NCI-H2227 (cell line): ENCODE data around the gene EFCC1.

Experiments
- DNase-seq: peaks from one replicate; lab custom pipeline; 2025; ENCODE audit not compliant: unreplicated experiment; lab: John Stamatoyannopoulos, UW

EFCC1 gene, protein sequence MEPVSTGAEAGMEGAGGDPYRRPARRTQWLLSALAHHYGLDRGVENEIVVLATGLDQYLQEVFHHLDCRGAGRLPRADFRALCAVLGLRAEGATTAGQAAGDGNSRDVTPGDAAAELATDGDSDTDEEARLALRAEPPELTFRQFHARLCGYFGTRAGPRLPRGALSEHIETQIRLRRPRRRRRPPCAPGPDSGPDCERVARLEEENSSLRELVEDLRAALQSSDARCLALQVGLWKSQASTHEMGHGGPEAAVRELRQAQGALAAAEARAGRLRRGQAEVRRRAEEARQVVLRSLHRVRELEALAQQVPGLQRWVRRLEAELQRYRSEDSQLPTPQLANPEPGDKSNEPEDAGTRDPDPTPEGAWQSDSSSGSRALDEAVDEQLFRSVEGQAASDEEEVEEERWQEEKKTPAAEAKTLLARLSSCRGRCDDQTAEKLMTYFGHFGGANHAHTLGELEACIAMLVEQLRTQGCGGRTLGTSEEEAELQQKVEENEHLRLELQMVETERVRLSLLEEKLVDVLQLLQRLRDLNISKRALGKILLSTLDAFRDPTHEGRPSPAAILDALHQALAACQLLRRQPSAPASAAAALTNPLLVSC

DNA sequence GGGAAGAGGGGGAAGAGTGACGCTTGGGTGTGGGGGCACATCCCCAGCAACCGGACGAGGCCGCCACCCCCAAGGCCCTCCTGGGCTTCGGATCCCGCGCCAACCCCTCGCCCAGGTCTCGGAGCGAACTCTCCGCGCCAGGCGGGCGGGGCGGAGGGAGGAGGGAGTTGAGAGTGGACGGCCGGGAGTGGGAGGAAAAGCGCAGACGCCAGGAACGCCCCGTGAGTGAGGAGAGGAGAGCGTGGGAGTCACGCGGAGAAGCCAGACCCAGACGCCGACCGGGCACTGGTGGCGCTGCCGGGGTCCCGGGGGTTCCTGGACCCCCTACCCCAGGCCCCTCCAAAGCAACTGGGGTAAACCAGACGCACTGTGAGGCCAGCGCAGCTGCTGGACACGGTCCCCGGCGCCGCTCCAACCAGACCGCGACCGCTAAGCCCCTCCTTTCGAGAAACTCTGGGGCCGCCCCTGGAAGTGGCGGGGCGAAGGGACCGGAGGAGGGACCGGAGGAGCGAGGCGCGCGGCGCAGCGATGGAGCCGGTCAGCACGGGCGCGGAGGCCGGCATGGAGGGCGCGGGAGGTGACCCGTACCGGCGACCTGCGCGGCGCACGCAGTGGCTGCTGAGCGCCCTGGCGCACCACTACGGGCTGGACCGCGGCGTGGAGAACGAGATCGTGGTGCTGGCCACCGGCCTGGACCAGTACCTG lies at the start of gene EFCC1:
Gene EFCC1, plus strand, starts transcription at position 204 of the 705 bp plus-strand sequence. Its CDS starts 325 bp downstream, at position 529.
- DNase-seq = peak; percentile 61

DNA sequence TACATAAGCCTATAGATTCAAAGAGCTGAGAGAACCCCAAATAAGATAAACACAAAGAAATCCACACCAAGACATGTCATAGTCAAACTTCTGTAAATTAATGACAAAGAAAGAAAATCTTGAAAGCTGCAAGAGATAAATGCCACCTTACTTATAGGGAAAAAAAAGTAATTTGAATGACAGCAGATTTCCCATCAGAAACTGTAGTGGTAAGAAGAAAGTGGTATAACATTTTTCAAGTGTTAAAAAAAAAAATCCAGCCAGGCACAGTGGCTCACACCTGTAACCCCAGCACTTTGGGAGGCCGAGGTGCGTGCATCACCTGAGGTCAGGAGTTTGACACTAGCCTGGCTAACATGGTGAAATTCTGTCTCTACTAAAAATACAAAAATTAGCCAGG lies 44.7 kb upstream of the EFCC1 start:
- DNase-seq = no peak

DNA sequence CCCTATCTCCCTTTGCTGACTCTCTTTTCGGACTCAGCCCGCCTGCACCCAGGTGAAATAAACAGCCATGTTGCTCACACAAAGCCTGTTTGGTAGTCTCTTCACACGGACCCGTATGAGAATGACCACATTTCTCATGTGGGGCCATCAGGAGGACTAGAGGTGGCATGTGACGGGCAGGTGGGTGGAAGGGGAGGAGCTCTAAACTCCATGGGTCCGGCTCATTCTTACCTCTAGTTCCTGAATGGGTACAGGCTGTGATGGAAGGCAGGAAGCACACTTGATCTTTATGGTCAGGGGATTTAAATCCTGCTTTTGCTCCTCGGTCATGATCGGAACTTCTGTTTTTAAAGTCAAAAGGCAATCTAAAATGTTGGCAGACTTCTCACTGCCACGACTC lies 35.8 kb upstream of the EFCC1 start:
- DNase-seq = no peak

DNA sequence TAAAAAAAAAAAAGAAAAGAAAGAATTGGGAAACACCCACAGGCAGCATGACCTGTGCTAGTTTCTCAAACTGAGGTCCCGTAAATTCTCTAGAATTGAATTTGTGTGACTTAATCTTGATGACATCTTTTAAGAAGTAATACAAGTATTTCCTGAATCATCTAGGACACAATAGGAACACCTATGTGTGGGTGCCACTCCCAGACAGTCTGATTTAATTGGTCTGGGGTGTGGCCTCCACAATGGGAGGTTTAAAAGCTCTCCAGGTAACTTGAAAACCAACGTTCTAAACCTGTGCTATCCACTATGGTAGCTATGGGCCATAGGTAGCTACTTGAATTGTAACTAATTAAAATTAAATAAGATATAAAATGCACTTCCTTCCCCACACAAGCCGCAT lies 35.3 kb upstream of the EFCC1 start:
- no peak for DNase-seq

DNA sequence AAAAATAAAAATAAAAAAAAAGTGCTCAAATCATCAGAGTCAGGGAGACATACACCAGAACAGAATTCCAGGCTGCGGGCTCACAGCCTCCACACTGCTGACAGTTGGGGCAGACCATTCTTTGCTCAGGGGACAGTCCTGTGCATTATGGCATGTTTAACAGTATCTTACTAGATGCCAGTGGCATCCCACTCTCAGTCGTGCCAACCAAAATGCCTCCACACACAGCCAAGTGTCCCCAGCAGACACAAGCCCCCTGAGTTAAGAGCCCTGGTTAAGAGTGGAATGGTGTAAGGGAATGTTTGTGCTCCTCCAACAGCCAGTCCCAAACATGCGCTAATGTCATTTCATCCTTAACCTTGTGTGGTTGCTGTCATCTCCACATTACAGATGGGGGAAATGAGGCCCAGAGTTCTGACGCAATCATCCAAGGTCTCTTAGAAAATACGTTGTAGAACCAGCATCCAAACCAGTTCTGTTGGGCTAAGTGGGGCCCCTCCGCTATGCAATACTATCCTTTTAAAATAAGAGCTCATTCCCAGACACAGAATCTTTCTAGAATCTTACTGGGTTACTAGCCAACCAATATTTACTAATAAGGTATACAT lies 33.3 kb upstream of the EFCC1 start:
- DNase-seq = no peak

DNA sequence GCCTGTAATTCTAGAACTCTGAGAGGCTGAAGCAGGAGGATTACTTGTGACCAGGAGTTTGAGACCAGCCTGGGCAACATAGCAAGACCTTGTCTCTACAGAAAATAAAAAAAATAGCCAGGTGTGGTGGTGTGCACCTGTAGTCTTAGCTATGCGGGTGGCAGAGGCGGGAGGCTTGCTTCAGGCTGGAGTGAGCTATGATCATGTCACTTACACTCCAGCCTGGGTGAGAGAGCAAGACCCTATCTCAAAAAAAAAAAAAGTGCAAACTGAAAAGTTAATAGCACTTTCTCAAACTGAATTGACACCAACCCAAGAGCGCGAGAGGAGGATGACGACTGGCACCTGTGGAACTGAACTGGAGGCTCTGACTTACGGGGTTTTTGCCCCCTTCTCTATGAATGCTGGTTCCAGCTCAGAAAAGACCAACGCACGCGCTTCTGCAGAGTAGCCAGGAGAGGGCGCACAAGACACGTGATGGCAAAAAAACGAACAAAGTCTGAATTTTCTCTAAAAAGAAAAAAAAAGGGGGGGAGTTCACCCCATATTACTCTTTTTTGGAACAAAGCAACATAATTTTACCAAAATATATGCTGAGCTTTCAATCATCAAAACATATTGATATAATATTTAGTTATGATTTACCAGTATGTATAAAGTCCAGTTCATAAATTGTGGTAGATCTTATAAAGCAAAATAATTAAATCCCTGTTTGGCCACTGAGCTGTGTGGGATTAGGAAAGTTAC lies 30.9 kb upstream of the EFCC1 start:
- peak; percentile 56 for DNase-seq

DNA sequence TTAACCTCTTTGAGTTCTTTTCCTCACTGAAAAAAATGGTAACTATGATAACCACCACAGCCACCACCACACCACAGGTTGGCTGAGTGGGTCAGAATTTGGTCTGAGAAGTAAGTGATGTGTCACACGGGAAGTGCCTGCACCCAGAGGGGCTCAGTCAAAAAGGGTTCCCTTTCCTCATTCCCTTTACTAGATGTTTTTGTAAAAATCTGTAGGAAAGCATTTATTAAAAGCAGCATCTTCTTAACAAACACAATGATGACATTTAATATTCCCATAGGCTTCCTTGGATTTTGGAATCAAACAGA lies 30.4 kb upstream of the EFCC1 start:
- no peak for DNase-seq

DNA sequence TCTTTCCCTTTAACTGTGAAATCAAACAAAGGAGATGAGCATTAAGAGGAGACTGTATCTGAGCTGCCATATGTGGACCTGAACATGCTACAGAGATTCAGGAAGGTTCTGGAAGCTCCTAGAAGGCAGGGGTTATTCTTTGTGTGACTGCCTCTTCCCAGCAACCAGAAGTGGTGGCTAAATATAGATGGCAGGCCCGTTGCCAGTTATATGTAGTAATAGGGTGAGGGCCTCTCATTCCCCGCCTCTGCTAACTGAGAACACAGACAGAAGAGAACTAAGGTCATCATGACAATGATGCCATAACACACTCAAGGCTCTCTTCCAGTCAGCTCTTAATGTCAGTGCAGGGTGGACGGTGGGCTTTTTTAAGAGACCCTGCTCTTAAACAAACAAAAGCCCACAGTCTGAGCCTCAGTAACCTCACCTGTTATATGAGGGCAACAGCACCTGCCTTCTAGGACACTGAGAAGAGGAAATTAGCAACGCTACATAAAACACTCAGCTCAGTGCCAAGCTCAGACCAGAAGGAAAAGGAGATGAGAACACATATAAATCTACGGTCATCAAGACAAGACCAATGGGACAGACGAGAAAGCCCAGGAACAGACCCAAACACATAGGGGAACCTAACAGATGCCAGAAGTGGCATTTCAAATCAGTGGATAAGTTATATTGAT lies 29.5 kb upstream of the EFCC1 start:
- DNase-seq = peak; percentile 31

DNA sequence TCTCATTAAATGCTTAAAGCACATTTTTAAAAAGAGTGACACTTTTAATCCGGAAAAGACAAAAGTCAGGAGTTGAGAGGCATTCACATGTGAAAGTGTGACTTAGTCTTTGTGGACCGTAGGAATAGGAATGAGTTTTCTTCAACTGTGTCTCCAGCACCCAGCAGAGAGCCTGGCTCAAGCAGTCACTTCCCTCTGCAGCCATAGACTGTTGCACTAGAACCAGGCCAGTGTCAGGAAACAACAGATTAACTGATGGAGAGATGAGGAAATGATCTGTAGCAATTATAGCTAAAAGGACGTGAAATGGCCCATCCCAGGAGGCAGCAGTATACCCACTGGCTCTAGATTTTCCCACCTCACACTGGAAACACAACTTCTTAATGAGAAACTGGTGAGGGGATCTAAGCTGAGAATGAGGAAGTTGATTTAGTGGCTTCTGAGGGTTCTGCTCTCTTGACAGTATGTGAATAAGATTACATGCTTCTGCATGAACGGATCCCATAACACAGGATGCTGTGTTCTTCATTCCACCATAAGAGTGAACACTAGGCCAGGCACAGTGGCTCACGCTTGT lies 27.0 kb upstream of the EFCC1 start:
- no peak for DNase-seq

DNA sequence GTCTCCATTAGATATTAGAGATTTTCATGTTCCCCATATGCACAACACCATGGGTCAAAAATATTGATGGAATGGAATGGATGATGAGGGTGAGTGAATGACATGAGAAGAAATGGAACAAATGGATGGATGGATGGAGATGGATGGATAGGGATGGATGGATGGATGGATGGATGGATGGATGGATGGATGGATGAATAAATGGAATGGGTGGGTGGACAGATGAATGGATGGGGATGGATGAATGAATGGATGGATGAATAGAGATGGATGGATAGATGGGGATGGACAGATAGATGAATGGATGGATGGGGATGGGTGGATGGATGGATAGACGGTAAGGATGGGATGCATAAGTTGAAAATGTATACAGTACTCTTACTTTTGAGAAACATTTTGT lies 25.8 kb upstream of the EFCC1 start:
- no peak for DNase-seq

DNA sequence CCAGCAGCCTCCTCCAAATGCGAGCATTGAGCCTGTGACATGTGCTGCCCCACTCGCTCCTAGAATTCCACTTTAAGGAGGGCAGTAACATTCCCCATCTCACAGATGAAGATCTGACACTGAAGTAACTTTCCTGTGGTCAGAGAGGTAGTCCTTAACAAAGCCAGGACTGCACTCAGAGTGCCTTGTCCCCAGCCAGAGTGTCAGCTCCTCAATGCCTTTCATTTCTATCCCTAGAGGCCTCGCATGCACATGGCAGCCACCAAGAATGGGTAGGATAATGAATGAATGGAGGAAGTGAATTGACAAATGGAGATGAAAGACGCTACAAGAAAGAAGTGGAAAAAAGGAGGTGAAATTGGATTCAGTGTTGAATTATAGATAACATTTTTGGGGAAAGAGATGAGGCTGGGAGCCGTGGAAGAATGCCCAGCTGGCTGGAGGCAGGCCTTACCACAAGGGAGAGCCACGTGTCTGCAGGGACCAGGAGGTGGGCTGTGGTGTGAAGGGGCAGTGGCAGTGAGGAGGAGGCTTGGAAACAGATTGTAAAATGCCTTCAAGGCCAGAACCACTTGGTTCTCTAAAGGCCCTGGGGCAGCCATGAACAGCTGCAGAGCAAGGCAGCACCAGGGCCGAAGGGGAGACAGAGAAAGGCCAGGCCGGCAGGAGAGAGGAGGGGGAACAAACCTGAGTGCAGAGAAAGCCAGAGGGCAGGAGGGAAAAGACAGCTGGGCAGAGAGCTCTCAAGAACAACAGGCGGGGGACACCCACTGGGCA lies 17.6 kb upstream of the EFCC1 start:
- no peak for DNase-seq

DNA sequence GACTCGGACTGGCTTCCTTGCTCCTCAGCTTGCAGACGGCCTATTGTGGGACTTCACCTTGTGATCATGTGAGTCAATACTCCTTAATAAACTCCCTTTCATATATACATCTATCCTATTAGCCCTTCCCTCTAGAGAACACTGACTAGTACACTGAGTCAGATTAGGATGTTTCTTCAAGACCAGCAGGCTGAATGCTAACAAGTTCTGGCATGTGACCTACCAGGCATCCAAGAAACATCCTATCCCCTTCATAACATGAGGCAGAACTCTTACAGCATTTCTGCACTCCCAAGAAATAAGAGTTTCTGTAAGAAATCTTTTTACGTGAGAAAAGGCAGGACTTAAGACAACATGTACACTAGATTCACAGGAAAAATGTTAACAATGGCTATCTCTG lies 16.5 kb upstream of the EFCC1 start:
- no peak for DNase-seq

DNA sequence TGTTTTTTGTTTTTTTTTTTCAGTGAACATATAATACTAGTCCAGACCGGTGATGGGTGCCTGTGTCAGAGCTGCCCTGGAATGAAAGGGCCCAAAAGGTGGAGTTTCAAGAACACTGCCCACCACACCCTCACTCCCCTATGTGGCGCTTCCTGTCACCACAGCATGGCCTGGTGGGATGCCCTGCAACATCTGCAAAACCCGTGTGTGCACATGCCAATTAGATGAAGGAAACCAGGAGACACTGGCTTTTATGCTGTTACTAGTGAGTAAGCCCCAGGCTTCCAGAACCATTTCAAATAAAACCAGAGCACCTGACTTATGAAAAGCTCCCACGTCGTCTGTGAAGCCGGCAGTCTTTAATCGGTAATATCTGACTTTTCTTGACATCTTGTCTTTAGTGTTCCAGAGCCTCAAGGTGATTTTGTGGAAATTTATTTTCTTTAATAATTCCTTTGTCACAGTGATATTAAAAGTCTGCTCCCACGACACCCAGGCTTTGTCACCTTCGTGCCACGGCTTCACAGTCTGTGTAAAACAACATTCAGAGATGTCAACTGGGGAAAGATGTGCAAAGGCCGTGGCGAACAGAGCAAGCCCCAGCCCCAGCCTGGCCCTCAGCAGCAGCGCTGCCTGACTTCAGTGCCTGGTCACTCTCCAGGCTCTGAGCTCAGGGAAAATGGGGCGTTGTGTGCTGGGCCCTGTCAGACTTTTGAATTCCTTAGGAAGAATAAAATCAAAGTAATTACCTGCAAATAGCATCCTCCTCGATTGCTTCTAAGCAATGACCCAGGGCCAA lies 13.6 kb upstream of the EFCC1 start:
- DNase-seq = no peak

DNA sequence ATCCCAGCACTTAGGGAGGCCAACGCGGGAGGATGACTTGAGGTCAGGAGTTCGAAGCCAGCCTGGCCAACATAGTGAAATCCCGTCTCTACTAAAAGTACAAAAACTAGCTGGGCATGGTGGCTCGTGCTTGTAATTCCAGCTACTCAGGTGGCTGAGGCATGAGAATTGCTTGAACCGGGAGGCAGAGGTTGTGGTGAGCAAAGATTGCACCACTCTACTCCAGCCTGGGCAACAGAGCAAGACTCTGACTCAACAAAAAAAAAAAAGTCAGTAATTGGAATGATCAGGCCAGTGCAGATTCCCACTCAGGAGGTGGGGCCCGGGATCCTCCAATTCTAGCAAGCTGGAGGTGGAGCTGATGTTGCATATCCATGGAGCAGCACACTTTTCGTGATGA lies 12.8 kb upstream of the EFCC1 start:
- DNase-seq = no peak

DNA sequence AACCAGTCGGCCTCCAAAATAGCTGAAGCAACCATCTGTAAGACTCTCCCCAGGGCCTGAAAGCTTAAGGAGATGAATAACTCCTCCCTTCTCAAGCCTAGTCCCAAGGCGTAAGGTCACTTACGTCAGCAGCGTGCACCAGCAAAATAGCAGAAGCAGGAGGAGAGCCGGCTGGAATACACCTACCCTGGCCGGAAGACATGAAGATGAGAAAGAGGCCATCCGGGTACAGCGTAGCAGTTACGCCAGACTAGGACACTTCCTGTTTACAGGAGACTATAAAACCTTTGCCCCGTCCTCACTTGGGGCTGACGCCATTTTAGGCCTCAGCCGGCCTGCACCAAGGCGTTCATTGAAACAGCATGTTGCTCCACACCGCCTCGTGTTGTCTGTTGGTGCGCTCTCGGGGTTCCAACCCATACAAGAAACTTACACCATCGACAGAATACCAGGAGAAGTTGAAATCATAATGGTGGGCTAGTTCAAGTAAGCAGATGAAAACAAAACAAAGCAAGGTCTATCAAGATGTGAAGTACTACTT lies 9.7 kb upstream of the EFCC1 start:
- DNase-seq = no peak

DNA sequence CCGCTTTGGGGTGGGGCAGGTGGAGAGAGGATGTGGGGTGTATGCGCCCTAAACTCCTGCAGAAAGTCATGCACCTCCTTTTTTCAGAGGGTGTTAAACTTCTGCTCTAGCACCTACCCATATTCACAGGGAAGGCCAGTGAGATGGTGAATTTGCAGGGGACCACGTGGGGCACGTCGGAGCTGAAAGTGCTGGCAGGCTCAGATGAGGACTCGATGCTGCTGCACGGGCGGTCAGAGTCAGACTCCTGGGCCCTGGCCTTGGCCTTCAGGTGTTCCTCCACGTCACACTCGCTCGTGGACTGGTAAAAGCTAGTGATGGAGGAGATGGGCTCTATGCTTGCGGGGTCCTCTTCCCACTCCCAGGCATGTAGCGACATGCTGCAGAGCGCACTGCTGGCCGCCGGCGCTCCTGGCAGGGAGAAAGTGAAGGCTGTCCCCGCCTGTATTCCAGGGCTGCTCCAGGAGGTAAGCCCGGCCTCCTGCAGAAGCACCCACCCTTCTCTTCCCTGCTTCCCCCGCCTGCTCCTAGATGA lies 8.1 kb upstream of the EFCC1 start:
- DNase-seq = no peak

DNA sequence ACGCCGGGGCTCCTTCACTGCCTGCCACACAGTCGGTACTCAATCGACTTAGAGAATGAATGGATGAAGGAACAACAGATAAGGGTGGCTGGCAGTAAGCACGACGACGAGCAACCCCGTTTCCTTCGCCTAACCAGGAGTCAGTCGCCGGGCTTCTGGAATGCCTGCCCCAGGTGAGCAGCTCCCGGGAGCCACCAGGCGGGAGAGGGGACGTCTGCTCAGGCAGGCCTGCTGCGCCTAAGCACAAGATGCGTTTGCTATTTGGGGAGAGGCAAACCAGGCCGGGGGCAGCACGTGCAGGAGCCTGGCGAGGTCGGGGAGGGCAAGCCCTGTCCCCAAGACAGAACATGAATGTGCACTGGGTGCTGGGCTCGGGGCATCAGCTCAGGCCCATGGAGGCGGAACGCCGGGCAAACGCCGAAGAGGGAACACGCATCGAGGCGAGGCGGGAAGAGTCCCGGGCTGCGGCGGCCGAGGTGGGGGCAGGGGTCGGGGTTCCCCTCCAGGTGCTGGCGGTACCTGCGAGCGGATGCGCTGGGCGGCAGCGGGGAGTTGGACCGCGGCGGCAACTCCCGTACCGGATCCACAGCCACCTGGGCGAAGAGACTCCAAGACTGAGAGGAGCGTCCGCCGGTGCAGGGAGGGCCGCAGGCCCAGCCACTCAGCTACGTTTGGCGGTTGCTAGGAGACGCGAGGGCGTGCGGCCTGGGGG lies 7.5 kb upstream of the EFCC1 start, which contains the start of gene CFAP92:
Gene CFAP92, minus strand, starts transcription at position 616 of the 712 bp plus-strand sequence. CDS start 772 bp downstream, outside the sequence.
- peak; percentile 86 for DNase-seq

DNA sequence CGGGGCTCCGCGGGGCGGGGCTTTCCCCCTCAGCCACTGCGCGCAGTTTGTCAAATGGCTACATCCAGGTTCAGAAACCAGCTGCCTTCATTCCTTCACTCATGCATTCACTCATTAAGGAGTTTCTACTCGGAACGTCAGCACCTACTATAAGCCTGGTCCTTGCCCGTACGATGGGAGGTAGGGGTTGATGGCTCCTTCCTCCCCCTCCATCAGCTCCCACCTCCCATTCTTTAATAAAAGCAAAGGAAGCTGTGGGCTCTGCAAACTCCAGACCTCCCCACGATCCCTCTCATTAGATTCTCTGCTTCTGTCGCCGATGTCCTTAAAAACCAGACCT lies 7.0 kb upstream of the EFCC1 start:
- DNase-seq = no peak
